Measurements from ENCODE around the gene TEKT2.

The TEKT2 gene

DNA sequence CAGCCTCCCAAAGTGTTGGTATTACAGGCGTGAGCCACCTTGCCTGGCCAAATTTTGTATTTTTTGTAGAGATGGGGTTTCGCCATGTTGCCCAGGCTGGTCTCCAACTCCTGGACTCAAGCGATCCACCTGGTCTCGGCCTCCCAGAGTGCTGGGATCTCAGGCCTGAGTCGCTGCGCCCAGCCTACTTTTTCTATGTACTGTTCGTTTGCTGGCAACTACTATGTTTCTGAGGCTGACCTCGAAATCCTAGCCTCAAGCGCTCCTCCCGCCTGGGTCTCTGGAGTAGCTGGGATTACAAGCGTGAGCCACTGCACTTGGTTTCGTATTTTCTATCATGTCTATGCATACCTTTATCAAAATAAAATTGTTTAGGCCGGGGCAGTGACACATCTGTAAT, 675 bp upstream of the TEKT2 start:
- Mint-ChIP-seq H3K27ac (no peak overlapping the region), H3K9me3 (no peaks in the 10 kb centered on the region)

DNA sequence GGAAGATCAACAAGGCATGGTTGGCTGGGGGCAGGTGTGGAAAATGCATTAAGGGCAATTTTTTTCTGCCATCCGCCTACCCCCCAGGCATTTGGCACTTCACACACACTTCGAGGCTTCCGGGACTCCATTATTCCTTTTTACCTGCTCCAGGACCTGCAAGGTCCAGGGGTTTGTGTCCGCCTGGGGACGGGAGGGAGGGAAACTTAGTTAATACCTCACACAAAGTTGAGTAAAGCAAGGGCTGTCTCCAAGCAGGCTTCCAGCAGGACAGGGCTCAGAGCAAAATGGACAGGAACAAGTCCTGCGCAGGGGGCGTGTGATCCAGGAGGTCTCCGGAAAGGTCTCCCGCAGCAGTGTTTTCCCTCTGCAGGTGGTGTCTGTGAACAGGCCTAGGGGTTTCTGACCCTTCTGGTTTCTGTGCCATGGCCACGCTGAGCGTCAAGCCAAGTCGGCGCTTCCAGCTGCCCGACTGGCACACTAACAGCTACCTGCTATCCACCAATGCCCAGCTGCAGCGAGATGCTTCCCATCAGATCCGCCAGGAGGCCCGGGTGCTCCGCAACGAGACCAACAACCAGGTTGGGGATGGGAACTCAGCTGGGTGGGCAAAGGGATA, 712 bp downstream of the TEKT2 start:
- peaks cover 57% of the 10 kb centered on the region for H3K27me3 Mint-ChIP-seq
- no peak overlapping the region for H3K4me3 Mint-ChIP-seq
- CTCF ChIA-PET = no interaction called here
- peaks cover 2% of the 10 kb centered on the region for H3K36me3 Mint-ChIP-seq
- no peak for DNase-seq
- H3K9me3 Mint-ChIP-seq = no peaks in the 10 kb centered on the region
- no peak overlapping the region for H3K27ac Mint-ChIP-seq
- peaks cover 12% of the 10 kb centered on the region for H3K4me1 Mint-ChIP-seq

More for the DNA sequence above, 675 bp upstream of the TEKT2 start:
- CTCF ChIA-PET = interaction anchor here (0.6 kb wide), 1 partner anchor 123 kb away, joined by 3 read pairs; no protein-coding TSS in a partner anchor
- no peaks in the 10 kb centered on the region for H3K36me3 Mint-ChIP-seq
- H3K27me3 Mint-ChIP-seq = peaks cover 61% of the 10 kb centered on the region
- no peak for DNase-seq
- no peak overlapping the region for H3K4me3 Mint-ChIP-seq
- peaks cover 4% of the 10 kb centered on the region for H3K4me1 Mint-ChIP-seq

DNA sequence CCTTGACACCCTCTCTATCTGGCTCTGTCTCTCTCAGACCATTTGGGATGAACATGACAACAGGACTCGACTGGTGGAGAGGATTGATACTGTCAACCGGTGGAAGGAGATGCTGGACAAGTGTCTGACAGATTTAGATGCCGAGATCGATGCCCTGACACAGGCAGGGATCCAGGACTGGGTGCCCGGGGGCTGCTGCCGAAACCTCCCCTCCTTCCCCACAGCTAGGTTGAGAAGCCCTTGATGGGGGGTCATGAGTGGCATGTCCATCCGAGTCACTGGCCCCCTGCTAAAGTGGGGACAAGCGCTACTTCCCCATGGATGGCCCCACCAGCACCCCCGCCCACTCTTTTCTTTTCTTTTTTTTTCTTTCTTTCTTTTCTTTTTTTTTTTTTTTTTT, 1.2 kb downstream of the TEKT2 start:
- DNase-seq = no peak
- Mint-ChIP-seq H3K9me3 (no peaks in the 10 kb centered on the region), H3K4me1 (peaks cover 17% of the 10 kb centered on the region), H3K27me3 (peaks cover 57% of the 10 kb centered on the region), H3K36me3 (peaks cover 6% of the 10 kb centered on the region), H3K4me3 (no peak overlapping the region), H3K27ac (no peak overlapping the region)
- CTCF ChIA-PET = no interaction called here

DNA sequence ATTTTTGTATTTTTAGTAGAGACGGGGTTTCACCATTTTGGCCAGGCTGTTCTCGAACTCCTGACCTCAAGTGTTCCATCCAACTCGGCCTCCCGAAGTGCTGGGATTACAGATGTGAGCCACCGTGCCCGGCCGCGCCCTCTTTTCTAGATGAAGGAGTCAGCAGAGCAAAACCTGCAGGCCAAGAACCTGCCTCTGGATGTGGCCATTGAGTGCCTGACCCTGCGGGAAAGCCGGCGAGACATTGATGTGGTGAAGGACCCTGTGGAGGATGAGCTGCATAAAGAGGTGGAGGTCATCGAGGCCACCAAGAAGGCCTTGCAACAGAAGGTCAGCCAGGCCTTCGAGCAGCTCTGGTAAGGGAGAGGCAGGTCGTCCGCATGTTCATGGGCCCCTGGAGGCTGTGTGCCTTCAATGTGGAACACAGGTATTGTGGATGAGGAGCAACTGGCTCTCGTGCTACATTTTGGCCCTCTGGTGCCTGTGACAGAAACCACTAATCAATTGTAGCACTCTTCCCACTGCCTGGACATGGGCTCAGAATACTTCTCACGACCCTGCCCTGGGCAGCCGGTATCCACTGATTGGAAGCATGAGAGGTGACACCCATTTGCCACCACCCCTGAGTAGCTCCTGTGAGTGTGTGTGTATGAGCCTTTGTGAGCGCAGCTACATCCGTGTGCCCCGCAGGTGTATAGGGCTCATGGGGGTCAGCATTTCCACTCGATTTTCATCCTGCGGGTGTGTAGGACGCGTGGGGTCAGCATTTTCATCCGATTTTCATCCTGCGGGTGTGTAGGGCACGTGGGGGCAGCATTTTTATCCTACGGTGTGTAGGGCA, 2.0 kb downstream of the TEKT2 start:
- no peaks in the 10 kb centered on the region for H3K9me3 Mint-ChIP-seq
- no peak overlapping the region for H3K4me3 Mint-ChIP-seq
- H3K4me1 Mint-ChIP-seq = peaks cover 20% of the 10 kb centered on the region
- no peak for DNase-seq
- peaks cover 57% of the 10 kb centered on the region for H3K27me3 Mint-ChIP-seq
- peaks cover 6% of the 10 kb centered on the region for H3K36me3 Mint-ChIP-seq
- CTCF ChIA-PET = interaction anchor here (1.0 to 1.7 kb wide), 2 partner anchors 186 to 203 kb away, joined by 3 to 4 read pairs; partner anchors contain the start of gene AGO1
- H3K27ac Mint-ChIP-seq = no peak overlapping the region

DNA sequence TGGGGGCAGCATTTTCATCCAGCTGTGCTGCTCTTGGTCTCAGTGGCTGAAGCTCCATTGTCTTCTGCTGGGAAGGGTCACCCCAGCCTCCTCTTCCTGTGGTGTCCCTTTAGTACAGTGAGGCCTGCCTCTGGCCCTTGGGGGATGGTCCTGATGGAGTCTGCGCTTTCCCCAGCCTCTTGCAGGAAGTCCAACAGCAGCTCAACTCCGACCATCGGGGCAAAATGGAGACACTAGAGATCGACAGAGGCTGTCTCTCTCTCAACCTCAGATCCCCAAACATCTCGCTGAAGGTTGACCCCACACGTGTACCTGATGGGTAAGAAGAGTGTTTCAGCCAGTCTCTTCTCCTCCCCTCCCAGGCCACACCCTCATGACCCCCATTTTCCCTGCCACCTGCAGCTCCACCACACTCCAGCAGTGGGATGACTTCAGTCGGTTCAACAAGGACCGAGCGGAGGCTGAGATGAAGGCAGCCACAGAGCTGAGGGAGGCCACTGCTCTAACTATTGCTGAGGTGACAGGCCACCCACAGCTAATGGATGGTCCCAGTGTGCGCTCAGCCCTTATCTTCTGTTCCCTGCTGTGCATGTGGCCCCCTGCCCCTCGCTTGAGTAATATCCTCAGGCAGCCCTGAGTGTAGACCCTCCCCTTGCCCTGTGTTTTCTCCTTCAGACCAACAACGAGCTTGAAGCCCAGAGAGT, 2.8 kb downstream of the TEKT2 start:
- Mint-ChIP-seq H3K4me1 (peaks cover 22% of the 10 kb centered on the region), H3K27ac (peak overlapping the region; percentile 62), H3K4me3 (peak overlapping the region; percentile 17), H3K9me3 (no peaks in the 10 kb centered on the region), H3K27me3 (peaks cover 56% of the 10 kb centered on the region), H3K36me3 (peaks cover 10% of the 10 kb centered on the region)
- DNase-seq = no peak
- CTCF ChIA-PET = interaction anchor here (0.8 to 1.7 kb wide), 3 partner anchors 156 to 203 kb away, joined by 3 to 4 read pairs (median 3); partner anchors contain the start of genes AGO1 and AGO3

DNA sequence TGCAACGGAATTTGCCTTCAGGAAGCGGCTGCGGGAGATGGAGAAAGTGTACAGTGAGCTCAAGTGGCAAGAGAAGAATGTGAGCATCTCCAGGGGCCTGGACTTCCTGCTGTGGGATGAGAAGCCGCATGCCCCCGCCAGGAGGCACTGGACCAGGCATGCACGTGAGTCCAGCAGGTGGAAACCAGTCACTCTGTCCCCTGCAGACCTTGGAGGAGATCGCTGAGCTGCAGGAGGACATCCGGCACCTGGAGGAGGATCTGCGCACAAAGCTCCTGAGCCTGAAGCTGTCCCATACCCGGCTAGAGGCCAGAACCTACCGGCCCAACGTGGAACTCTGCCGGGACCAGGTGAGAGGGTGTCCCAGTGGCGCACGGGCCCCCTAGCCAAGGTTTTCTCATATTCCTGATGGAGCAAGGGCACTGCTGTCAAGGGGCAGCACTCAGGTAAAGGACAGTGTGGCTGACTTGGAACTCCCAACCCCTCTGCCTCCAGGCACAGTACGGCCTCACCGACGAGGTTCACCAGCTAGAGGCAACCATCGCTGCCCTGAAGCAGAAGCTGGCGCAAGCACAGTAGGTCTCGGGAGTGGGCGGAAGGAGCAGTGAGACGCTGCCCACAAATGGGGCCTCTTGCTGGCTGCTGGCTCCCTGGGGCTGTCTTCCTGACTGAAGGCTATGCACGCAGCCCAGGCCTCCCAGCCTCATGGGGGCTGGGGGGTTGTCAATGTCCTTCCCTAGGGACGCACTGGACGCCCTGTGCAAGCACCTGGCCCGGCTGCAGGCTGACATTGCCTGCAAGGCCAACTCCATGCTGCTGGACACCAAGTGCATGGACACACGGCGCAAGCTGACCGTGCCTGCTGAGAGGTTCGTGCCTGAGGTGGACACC, 3.6 kb downstream of the TEKT2 start:
- DNase-seq = no peak
- Mint-ChIP-seq H3K4me1 (peaks cover 26% of the 10 kb centered on the region), H3K4me3 (peak overlapping the region; percentile 17), H3K9me3 (no peaks in the 10 kb centered on the region), H3K36me3 (peaks cover 16% of the 10 kb centered on the region), H3K27ac (no peak overlapping the region), H3K27me3 (peaks cover 49% of the 10 kb centered on the region)
- CTCF ChIA-PET = interaction anchor here (0.8 to 1.7 kb wide), 2 partner anchors 156 to 187 kb away, joined by 3 to 4 read pairs; partner anchors contain the start of gene AGO3

DNA sequence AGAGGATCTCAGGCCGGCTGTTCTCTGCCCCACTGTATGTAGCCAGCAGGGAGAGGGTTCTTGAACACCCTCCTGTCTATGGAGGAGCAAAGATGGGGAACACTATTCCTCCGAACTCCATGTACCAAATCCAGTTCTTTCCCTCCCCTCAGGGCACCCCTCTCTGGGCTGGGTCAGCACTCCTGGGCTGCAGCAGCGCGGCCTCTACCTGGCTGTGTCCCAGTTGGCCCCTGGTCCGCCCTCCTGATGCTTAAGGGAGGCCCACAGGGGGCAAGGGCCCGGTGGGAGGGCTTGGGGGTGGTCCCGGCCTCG, 4.3 kb downstream of the TEKT2 start:
- no peaks in the 10 kb centered on the region for H3K9me3 Mint-ChIP-seq
- peak overlapping the region; percentile 81 for H3K4me3 Mint-ChIP-seq
- H3K27me3 Mint-ChIP-seq = peaks cover 41% of the 10 kb centered on the region
- H3K36me3 Mint-ChIP-seq = peaks cover 19% of the 10 kb centered on the region
- CTCF ChIA-PET = no interaction called here
- H3K4me1 Mint-ChIP-seq = peaks cover 28% of the 10 kb centered on the region
- H3K27ac Mint-ChIP-seq = no peak overlapping the region
- DNase-seq = no peak

DNA sequence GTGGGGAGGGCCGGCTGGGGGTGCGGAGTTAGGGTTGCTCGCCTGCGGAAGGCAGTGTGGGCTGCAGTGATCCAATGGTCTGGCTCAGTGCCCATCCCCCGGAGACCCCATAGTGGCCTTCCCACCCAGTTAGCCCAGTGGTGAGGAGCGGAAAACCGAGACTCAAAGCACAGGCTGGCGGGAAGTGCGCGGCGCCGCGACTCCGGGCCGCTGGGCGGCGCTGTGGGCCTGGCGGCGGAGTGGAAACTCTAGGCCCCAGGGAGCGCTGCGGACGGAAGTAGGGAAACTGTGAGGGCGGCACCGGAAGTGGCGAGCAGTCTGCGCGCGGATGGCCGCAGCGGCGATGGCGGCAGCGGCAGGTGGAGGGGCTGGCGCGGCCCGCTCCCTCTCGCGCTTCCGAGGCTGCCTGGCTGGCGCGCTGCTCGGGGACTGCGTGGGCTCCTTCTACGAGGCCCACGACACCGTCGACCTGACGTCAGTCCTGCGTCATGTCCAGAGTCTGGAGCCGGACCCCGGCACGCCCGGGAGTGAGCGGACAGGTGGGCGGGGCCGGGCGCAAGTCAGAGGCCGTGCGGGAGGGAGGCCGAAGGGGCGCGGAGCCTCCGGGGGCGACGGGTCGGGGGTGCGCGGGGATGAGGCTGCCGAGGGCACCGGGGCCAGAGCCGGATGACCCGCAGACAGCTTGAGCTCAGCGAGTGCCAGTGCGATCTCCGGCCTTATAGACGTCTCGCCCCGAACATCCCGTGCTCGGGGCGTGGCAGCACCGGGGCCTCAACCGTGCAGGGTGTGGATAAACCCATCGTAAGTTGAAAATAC, 4.9 kb downstream of the TEKT2 start, which contains the start of gene ADPRS:
TSS of gene ADPRS (plus strand) at position 316 of the 816 bp plus-strand sequence. CDS start at position 329, 13 bp downstream.
- H3K36me3 Mint-ChIP-seq = peaks cover 25% of the 10 kb centered on the region
- peak within 1 kb of the TSS; percentile 81 for H3K4me3 Mint-ChIP-seq
- H3K9me3 Mint-ChIP-seq = no peaks in the 10 kb centered on the region

DNA sequence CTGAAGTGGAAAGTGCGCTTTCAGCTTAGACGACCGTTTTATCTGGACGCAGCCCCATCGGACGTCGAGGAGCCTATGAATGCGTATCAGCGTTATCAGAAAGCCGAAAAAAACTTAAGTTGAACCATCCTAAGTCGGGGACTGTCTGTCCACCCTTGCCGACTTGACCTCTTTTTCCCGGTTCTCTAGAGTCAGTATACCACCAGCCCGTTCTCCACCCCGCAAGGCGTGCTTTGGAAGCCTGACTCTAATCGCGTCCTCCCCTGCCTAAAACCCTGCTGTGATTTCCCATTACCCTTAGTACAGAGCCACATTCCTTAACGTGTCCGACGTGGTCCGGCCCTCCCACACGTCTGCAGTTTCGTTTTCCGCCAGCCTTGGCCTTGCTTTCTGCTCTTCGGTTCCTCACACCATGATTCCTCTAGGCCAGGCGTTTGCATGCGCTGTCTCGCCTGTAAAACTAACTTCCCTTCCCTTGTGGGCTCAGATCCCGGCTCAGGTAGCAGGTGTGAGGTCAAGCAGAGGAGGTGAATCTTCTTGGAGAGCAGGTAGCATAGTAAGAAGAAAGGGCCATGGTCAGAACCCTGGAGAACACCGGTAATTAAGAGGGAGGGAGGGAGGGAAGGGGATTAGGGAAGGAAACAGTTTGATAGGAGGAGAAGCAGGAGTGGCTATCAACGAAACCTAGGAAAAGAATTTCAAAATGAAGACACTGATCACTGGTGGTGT, 5.7 kb downstream of the TEKT2 start:
- H3K9me3 Mint-ChIP-seq = no peaks in the 10 kb centered on the region
- peak overlapping the region; percentile 85 for H3K27ac Mint-ChIP-seq
- H3K4me3 Mint-ChIP-seq = peak overlapping the region; percentile 81
- peaks cover 27% of the 10 kb centered on the region for H3K36me3 Mint-ChIP-seq
- H3K27me3 Mint-ChIP-seq = peaks cover 28% of the 10 kb centered on the region
- H3K4me1 Mint-ChIP-seq = peaks cover 28% of the 10 kb centered on the region
- CTCF ChIA-PET = interaction anchor here (0.6 kb wide), 1 partner anchor 158 kb away, joined by 4 read pairs; no protein-coding TSS in a partner anchor
- DNase-seq = peak; percentile 39

More for the DNA sequence above, 4.9 kb downstream of the TEKT2 start, which contains the start of gene ADPRS:
- Mint-ChIP-seq H3K27me3 (peaks cover 35% of the 10 kb centered on the region), H3K4me1 (peaks cover 28% of the 10 kb centered on the region), H3K27ac (peak within 1 kb of the TSS; percentile 85)
- peak; percentile 93 for DNase-seq
- CTCF ChIA-PET = interaction anchor here (0.6 kb wide), 1 partner anchor 157 kb away, joined by 4 read pairs; no protein-coding TSS in a partner anchor

DNA sequence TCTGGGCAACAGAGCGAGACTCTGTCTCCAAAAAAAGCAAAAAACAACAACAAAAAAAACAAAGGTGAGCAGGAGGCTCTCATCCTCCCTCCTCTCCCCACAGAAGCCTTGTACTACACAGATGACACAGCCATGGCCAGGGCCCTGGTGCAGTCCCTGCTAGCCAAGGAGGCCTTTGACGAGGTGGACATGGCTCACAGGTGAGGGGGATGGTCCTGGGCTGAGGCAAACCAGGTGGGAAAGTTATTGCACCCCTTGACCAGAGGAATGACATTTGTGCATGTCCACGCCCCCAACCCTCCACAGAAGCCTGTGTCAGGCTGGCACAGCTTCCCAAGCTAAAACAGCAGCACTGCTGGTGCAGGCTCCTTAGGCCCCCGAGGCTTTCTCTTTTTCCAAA, 7.2 kb downstream of the TEKT2 start:
- no peak overlapping the region for H3K27ac Mint-ChIP-seq
- H3K9me3 Mint-ChIP-seq = no peaks in the 10 kb centered on the region
- DNase-seq = no peak
- peaks cover 28% of the 10 kb centered on the region for H3K4me1 Mint-ChIP-seq
- no peak overlapping the region for H3K4me3 Mint-ChIP-seq
- peaks cover 12% of the 10 kb centered on the region for H3K27me3 Mint-ChIP-seq
- peaks cover 27% of the 10 kb centered on the region for H3K36me3 Mint-ChIP-seq
- CTCF ChIA-PET = no interaction called here

DNA sequence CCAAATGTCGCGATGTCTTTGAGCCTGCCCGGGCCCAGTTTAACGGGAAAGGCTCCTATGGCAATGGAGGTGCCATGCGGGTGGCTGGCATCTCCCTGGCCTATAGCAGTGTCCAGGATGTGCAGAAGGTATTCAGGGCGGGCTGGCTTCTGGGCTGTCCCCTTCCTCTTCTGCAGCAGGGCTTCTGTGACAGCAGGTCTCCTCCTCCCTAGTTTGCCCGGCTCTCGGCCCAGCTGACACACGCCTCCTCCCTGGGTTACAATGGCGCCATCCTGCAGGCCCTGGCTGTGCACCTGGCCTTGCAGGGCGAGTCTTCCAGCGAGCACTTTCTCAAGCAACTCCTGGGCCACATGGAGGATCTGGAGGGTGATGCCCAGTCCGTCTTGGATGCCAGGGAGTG, 7.8 kb downstream of the TEKT2 start:
- CTCF ChIA-PET = no interaction called here
- no peak overlapping the region for H3K4me3 Mint-ChIP-seq
- H3K27ac Mint-ChIP-seq = no peak overlapping the region
- H3K36me3 Mint-ChIP-seq = peaks cover 27% of the 10 kb centered on the region
- peaks cover 6% of the 10 kb centered on the region for H3K27me3 Mint-ChIP-seq
- DNase-seq = no peak
- peaks cover 28% of the 10 kb centered on the region for H3K4me1 Mint-ChIP-seq
- H3K9me3 Mint-ChIP-seq = no peaks in the 10 kb centered on the region

DNA sequence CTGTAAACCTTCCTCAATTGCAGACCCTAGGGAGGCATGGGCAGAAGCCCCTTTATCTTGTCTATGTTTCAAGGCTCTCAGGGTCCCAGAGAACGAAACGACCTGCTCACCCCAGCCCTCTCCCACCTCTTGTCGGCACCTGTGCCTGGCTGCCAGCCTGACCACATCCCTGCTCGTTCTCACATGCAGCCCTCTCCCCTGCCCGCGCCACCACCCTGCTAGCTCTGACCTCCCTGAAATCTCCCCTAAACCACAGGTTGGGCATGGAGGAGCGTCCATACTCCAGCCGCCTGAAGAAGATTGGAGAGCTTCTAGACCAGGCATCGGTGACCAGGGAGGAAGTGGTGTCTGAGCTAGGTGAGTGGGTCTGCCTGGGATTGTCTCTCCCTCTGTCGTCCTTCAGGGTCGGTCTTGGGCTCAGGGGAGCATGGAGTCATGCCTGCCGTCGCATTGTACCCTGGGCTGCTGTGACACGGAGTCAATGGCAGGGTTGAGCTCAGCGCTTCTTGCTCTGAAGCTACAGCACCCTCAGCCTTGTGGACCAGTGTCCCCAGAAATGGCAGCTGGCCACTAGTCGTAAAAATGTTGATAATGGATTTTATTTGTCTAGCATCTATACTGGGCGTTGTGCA, 8.4 kb downstream of the TEKT2 start:
- peaks cover under 1% of the 10 kb centered on the region for H3K27me3 Mint-ChIP-seq
- no peak for DNase-seq
- H3K9me3 Mint-ChIP-seq = no peaks in the 10 kb centered on the region
- H3K4me3 Mint-ChIP-seq = no peak overlapping the region
- H3K4me1 Mint-ChIP-seq = peaks cover 26% of the 10 kb centered on the region
- CTCF ChIA-PET = interaction anchor here (2.4 kb wide), 1 partner anchor 42 kb away, joined by 12 read pairs; no protein-coding TSS in a partner anchor
- peaks cover 27% of the 10 kb centered on the region for H3K36me3 Mint-ChIP-seq
- peak overlapping the region; percentile 52 for H3K27ac Mint-ChIP-seq
